ENCODE data around the gene KYNU. TPM values are rescaled to one million over a fixed set of nuclear protein-coding genes. Genes with fewer than 3 reads are reported as not detected.

The KYNU gene
- total RNA-seq, 1 experiment from 2014 or later: 0.37 TPM

- H2BK12ac ChIP-seq (ENCODE audit: insufficient read length, low read depth, low read length): no peak overlapping the region
- no peak overlapping the region for H3K14ac ChIP-seq (ENCODE audit: insufficient read depth, low read length)
- no peak overlapping the region for H4K8ac ChIP-seq (replicated peaks; ENCODE audit: insufficient read length, low read depth, low read length)
- no peaks in the 10 kb centered on the region for H3K9me3 ChIP-seq (ENCODE audit: control insufficient read depth, low read depth, low read length)
- no peaks in the 10 kb centered on the region for H3K4me1 ChIP-seq (ENCODE audit: insufficient read depth, low read length)
- no peak for DNase-seq
- no peak overlapping the region for H3K9ac ChIP-seq (ENCODE audit: extremely low read depth, insufficient read length, low read length)
- H3K23ac ChIP-seq (ENCODE audit: insufficient read length, low read depth, low read length): no peak overlapping the region
- peaks cover 6 to 9% of the 10 kb centered on the region in 2 experiments for H3K4me1 Mint-ChIP-seq
- no peaks in the 10 kb centered on the region for H3K27me3 Mint-ChIP-seq (ENCODE audit: low read depth)
- 0 out of 2 replicates have a peak, but pooled peaks cover 1% of the 10 kb centered on the region for H3K79me2 ChIP-seq (ENCODE audit: insufficient read depth, low read length)
- no peak overlapping the region for H2BK120ac ChIP-seq (ENCODE audit: low read depth, low read length, poor library complexity, severe bottlenecking)
- H3K23me2 ChIP-seq (ENCODE audit: insufficient read length, low read depth, low read length, poor library complexity, severe bottlenecking): no peaks in the 10 kb centered on the region
- H3K4me2 ChIP-seq (ENCODE audit: insufficient read depth, insufficient read length, low read length): no peak overlapping the region
- H2BK5ac ChIP-seq (ENCODE audit: insufficient read length, low read length): no peak overlapping the region
- no peak overlapping the region for H2BK20ac ChIP-seq (ENCODE audit: low read depth, low read length, poor library complexity, severe bottlenecking)
- no peak overlapping the region for H4K91ac ChIP-seq (ENCODE audit: insufficient read length, low read depth, low read length)
- no peak overlapping the region for H3K18ac ChIP-seq (ENCODE audit: insufficient read length, low read depth, low read length)
- H3K36me3 Mint-ChIP-seq (ENCODE audit: insufficient read depth in 1 of 3, low read depth in 3 of 3): peaks cover 10 to 15% (median 13%) of the 10 kb centered on the region in 3 experiments; a peak in 6 of 7 replicates
- H3K27me3 ChIP-seq (ENCODE audit: insufficient read depth, low read length): no peaks in the 10 kb centered on the region
- no peak overlapping the region for H2BK15ac ChIP-seq (ENCODE audit: low read depth, low read length)
- no peak overlapping the region for H3K4ac ChIP-seq (ENCODE audit: low read depth, low read length)
- peaks cover 9 to 14% of the 10 kb centered on the region in 2 experiments for H3K9me3 Mint-ChIP-seq
- H4K20me1 ChIP-seq (ENCODE audit: control insufficient read depth, insufficient read depth, insufficient read length): no peaks in the 10 kb centered on the region
- no peak overlapping the region for H3T11ph ChIP-seq (ENCODE audit: low read length)
- H4K5ac ChIP-seq (ENCODE audit: insufficient read length, low read depth, low read length): no peak overlapping the region
- H3K27ac Mint-ChIP-seq: no peak overlapping the region
- H2AFZ ChIP-seq (ENCODE audit: low read length): no peak overlapping the region
- no peak overlapping the region for H3K27ac ChIP-seq (ENCODE audit: insufficient read length, low read depth, low read length)
- no peaks in the 10 kb centered on the region for H3K79me1 ChIP-seq (ENCODE audit: insufficient read depth, low read depth, low read length, poor library complexity, severe bottlenecking)
- no peak for TF ChIP-seq CTCF (conservative IDR thresholded peaks at IDR 0.05)
- no peak overlapping the region for H2AK5ac ChIP-seq (ENCODE audit: insufficient read length, low read length)
- H3K4me3 Mint-ChIP-seq: no peak overlapping the region
- H3K56ac ChIP-seq (ENCODE audit: insufficient read length, low read depth, low read length): no peak overlapping the region
Measured at GRCh38 chr2:142944264-142944663, 66.8 kb downstream of the KYNU start.

All from H9 (cell line).